NCI-H345 treated with DMSO at 0.1 percent for 48 hours (cell line): ENCODE data around the gene MED13L.

ENCODE experiments used
- DNase-seq: peaks from one replicate; lab custom pipeline; 2025; ENCODE audit not compliant: unreplicated experiment; lab: John Stamatoyannopoulos, UW

Gene MED13L

DNA sequence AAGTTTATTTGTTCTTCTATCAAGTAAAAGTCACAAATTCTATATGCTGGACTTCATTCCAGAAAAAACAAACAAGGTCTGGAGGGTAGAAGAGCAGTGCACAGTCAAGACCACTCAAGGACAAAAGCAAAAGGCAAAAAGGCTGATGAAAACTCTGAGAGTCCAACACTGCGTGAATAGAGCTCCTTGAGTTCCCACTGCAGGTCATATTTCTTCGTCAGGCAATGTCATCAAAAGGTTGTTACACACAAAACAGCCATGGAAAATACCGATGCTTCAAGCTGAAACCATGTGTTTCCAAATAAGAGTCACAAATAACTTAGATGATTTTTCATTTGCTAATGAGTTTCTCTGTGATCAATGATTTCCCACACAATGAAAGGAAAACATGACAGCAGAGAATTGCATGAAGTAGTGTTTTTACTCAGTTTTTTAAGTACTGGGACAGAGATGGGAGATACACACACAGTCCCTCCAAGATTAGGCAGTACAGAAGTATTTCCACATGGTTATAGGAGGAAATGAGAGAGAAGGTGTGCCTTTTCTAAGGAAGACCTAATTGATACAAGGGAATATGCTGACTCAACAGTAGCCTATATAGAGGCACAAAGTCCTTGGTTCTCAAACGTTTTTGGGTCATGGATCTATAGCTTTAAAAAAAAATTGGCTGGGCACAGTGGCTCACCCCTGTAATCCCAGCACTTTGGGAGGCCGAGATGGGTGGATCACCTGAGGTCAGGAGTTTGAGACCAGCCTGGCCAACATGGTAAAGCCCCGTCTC is 177.7 kb downstream of the MED13L start:
- no peak for DNase-seq

GRCh38 chr12:116096874-116097273 is 180.6 kb downstream of the MED13L start:
- DNase-seq, result no peak

DNA sequence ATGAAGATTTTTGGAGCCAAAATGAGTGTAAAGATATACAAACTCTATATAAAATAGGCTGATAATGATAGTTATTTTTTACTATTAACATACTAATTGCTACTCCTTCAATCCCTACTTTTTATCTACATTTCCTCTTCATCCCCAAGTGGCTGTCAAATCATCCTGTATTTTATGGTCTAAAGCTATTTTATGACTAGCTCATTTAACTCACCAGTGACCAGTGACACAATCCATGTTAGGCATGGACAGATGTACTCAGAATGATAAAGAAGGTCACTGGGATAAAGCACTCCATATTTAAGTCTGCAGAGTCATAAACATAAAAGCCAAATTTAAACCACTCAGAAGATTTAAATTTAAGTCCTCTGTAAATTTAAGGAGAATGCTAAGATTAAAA is 183.0 kb downstream of the MED13L start:
- no peak for DNase-seq

DNA sequence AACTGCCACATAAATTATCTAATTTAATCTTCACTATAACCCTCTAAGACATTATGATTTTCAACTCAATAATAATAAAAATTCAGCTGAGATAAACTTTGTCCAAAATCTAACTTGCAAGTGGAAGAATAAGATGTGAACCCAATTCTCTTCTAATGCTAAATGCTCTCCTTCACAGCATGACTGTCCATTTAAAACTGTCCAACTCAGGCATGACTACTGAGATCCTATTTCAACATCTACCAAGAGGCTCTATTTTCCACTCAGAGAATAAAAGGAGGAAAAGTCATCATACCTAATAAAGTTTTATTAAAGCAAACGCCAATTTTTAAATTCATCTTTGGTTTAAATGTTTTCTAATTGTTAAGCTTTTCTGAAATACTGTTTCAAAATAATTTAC is 183.6 kb downstream of the MED13L start:
- no peak for DNase-seq

- no peak for DNase-seq
Observed at GRCh38 chr12:116092776-116093175, 184.7 kb downstream of the MED13L start.

GRCh38 chr12:116092162-116092561 is 185.3 kb downstream of the MED13L start:
- DNase-seq, result no peak

DNA sequence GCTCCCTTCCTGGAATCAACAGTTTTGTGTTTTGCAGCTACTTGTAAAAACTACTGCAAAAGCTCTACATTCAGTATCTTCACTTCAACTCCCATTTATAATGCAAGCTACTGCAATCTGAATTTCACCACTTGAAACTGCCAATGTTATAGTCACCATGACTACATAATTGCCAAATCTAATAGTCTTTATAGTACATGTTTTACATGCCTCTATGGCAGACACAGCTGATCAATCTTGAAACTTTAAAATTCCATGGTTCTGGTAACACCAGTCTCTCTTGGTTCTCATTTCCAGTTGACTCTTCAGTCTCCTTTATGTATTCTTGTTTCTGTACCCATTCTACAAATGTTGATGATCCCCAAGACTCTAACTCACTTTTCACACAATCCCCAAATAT is 185.9 kb downstream of the MED13L start:
- DNase-seq, result no peak

DNA sequence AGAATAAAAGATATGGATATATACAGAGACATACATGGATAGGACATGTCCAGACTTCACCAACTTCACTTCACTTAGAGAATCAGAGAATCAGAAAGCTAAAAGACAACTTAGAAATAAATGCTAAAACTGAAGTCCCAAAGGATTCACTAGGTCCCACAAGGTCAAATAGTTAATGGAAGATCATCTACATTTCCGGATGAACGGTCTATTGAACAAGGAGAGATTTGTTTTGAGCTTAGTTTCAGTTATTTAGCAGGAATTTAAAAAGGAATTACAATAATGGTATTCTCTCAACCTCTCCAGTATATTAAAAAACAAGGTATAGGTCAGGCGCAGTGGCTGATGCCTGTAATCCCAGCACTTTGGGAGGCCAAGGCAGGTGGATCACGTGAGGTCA is 187.0 kb downstream of the MED13L start:
- no peak for DNase-seq

DNA sequence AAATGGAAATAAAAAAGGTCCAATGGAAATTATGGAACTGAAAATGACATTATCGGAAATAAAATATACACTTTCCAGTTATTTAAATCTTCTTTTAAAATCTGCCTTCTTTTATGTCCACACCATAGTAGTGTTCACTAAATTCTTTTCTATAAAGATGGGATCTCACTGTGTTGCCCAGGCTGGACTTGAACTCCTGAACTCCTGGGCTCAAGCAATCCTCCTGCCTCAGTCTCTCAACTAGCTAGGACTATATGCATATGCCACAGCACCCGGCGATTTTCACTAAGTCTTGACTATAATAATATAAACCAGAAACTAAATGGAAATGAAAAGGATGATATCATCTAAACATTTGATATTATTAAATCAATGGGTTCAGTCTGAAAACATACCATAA is 188.4 kb downstream of the MED13L start:
- no peak for DNase-seq

- no peak for DNase-seq
Observed at GRCh38 chr12:116087962-116088361, 189.5 kb downstream of the MED13L start.

DNA sequence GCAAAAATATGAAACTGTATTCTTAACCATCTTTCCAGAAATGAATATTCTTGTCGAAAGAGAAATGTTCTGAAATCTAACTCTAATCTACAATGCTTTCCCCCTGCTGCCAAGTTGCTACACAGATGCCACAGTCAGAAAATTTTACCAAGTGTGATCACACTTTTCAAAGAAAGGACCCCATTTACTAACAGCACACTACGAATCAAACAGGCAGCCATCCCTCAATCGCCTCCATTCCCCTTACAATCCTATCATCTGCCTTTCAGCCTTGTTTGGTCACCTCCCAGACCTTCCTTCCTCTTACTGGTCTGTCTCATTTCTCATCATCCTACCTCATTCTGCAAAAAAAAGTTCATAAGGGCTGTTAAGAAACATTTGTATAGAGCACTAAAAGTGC is 190.1 kb downstream of the MED13L start:
- DNase-seq, result no peak

GRCh38 chr12:116080415-116080814 is 197.1 kb downstream of the MED13L start:
- no peak for DNase-seq

- DNase-seq, result no peak
Observed at GRCh38 chr12:116078396-116078795, 199.1 kb downstream of the MED13L start.

GRCh38 chr12:116077431-116077830 is 200.1 kb downstream of the MED13L start:
- DNase-seq, result no peak

- no peak for DNase-seq
Observed at GRCh38 chr12:116076399-116076798, 201.1 kb downstream of the MED13L start.

DNA sequence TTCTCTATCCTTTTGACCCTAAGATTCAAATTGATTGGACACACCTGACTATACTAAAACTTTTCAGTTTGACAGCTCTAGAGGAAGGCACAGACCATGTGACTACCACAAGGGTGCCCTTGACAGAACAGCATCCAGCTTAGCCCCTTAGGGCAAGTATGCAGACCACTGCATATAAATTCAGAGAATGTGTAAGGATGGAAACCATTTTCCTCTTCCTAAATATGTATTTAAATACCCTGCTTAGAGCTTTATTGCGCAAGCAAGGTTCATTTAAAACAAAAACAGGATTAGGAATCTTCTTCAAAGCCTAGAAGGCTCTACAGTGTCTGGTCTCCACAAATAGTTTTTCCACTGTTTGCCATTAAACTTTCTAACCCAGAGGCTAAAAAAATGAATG is 202.8 kb downstream of the MED13L start:
- no peak for DNase-seq

DNA sequence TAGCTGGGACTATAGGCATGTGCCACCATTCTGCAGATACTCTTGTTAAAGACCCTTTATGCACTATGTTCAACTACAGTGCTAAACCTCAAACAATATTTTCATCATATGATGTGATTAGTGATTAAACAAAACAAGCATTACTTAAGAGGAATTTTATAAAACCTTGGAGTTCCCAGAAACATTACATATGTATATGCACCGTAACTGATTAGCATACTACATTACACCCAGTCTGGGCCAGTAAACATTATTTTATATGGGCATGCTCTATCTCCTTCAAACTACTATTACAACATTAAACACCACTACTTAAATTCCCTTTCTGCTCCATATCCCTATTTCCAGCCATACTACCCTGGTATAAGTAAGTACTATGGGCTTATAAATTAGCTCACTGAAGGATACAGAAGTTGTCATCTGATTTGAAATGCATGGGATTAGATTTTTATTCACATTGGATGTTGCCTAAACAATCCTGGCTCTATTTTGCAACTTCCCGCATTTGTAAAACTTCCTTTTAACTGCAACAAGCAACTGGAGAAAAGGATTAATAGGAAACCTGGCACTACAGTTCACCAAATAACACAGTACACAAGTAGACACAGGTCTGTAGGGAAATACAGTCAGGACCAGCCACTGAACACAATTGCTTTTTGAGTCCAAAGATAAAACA is 205.8 kb downstream of the MED13L start:
- no peak for DNase-seq

GRCh38 chr12:116070444-116070843 is 207.0 kb downstream of the MED13L start:
- no peak for DNase-seq

DNA sequence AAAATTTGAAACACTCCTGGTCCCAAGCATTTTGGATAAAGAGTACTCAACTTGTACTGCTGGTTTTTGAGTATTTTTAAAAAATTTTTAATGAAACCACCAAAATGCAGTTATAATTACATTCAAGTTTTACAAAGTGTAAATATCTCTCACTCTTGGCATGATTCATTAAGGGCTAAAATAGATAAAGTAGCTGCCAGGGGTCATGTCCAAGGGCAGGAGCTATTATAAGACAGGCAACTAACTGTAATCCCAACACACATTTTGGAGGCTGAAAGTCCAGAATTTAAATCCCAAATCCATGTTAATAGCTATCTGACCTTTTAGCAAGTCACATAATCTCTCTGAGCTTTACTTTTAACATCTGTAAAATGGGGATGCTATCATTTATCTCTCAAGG is 207.6 kb downstream of the MED13L start:
- DNase-seq, result no peak

DNA sequence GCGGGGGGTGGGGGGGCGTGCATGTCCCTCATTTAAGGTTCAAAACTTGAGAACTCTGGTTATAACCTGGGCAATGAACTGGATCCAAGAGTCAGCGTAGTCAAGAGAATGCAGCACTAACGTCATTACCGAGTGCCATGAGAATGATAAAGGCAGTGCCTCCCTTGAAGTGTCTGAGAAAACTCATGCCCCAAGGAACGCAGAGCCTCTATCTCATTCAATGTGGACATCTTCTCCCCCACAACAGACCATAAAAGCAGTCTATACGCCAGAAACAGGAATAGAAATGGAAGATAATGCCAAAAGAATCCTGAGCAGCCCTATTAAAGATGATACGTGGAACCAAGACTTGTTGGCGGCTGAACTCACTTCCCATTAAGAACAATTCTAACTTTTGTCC is 208.6 kb downstream of the MED13L start:
- no peak for DNase-seq

DNA sequence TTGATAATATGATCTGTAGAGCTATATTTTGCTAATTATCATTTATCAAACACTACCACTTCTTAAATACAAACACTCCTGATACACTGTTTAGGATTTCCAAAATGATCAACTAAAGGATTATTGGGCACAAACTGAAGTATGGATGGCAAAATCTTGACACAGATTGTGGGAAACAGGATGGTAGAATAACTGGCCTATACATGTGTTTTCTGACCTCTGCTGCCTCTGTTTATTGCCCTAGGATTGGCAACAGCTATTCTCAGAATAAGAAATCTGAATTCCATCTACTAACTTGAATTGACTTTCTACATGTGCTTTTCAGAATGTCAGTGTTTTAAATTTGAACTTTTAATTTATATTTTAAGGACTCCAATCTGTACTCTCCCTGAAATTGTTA is 209.1 kb downstream of the MED13L start:
- no peak for DNase-seq

DNA sequence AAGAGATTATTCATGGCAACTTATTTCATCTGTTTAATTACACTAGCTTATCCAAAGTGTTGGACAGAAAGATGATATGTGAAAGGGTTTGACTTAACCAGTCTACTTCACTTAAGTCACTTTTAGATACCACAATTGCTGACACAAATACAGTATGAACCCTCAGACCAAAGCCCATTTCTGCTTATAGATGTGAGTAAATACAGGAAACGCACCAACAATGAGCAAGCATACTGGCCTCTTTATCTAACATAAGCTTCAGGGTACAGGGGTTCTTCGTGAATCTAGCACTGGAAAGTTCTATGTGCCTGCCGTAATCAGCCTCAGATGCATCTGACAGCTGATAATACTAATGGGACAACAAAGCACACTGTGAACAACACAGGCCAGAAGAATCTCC is 209.6 kb downstream of the MED13L start:
- DNase-seq, result no peak
